GM19455 (cell line): ENCODE data around the gene PDE4D.

ENCODE experiments used
- ATAC-seq: cut with Tn5 transposase; IDR thresholded peaks from one replicate; pipeline ENCODE4 v1.9.1; 2021; ENCODE audit not compliant: unreplicated experiment

PDE4D gene

DNA sequence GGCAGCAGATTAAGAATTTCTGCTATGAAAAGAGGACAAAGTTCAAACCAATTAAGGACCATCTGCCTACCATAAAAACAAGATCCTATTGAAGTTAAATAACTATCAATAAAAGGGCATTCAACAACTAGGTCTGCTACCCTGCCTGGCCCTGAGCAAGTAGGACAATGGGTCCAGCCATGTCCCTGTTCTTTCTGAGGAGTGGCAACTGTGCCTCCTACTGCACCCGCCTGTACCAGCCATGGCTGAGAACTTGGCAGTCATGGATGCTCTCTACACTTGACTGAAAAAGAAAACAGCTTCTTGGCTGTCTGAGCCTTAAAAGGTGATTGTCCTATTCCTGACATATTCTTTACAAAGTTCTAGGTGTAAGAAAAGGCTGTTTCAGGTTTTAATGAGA, 652.4 kb downstream of the PDE4D start:
- ATAC-seq = no peak

DNA sequence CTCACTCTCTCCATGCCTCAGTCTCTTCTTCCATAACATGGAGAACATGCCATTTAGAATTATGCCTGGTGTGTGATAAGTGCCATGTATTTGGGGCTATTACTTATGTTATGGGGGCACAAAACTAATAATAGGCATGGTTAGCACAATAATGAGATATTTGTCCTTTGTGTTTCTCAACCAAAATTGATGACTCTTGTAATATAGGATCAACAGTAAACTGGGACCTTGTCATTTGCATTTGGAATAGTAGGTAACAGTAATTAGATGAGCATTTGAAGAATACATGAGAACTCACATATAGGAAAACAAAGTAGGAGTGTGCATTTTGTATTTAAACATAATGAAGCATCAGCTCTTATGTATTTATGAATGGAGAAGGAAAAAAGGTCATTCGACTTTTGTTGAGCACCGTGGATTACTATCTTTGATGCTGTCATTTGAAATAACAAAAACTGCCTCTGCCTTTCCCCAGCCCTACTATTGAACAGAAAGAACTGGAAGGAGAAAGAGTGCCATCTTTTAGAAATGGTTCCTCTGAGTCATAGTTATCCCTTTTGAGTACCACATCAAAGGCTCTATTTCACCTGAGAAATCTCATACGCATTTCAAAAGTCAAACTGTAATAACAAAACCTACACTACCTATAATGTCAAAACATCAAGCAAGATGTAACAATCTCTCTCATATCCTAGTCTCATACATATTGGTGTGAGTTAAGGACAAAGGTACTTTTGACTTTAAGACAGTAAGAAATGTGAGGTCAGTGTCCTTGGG, 655.2 kb downstream of the PDE4D start:
- ATAC-seq = peak; percentile 77

DNA sequence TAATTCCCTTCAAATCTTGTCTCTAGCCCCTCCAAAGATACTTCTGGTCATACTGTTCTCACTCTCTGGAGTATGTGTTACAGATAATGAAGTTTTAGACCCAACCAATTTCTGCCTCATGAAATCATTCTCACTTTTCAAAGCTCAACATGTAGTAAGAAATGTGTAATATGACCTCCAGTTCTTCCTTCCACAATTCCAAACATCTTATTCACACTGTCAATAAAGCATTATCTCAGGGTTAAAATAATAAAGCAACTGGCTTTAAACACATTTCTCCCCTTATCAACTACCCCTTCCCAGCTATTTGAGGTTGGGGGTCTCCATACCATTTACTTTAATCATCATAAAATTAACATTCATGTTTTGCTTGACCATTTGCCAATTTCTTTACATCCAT, 656.5 kb downstream of the PDE4D start:
- ATAC-seq = no peak

- ATAC-seq = no peak
These were observed 657.1 kb downstream of the PDE4D start for GRCh38 chr5:59236448-59236847.

- no peak for ATAC-seq
These were observed 659.3 kb downstream of the PDE4D start for GRCh38 chr5:59234236-59234635.

DNA sequence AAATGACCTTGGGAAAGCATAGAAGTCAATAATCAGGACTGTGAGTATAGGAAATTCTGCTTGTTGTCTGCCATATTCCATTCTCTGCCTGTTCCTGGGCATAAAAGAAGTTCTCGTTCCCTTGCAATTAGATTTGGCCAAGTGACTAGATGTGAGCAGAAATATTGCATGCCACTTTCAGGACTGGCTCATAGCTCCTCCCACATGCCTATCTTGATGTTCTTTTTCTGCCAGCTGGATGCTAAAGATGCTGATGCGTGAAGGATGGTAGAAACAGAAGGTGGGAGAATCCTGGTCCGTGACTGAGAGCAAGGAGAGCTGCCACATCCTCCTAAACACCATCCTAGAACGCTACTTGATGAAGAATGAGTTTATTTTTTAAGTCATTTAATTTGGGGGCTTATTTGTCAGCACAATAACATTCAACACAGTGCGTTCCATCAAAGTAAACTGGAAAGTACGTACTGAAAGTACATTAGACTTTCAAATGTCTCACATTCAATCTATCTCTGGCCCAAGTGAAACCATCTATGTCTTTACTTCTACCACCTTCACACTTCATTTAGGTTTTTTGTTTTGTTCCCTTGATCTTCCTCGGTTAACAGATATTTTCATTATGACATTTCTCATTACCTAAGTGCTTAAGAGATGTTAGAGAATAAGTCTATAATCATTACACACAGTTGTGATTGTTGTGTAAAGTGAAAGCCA, 662.1 kb downstream of the PDE4D start:
- ATAC-seq = no peak

DNA sequence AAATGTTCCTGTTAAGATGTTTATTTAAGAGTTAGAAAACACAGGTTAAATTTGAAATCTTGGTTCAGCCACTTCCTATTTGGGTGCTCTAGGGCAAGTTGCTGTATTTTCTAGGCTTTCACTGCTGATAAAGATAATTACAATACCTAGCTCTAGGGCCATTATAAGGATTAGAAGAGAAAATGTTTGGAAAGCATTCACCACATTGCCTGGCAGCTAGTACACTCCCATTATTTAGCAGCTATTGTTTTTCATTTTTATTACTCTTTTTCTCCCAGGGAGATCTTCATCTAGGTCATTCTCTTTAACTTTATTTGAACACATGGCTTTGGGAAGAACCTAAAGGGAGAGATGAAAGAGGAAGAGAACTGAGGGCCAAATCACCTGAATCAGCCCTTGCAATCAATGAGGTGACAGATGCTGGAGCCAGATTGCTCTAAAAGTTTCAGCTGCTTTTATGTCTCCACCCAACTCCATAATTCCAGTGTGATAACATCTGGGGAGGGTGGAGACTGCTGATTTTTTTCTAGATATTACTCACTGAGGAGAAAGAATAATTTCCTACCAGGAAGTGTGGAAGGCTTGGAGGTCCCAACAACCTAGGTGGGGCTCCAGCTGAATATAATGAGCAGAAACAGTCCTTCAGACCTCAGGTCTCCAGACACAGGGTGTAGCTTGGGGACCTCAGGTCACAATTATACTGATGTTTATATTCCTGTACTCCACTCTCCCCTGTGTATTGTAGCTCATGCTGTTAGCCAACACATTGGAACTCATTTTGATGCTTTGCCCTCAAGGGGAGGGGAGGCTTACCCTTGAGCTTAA, 670.6 kb downstream of the PDE4D start:
- no peak for ATAC-seq

GRCh38 chr5:59221769-59222168, 671.8 kb downstream of the PDE4D start:
- ATAC-seq = no peak

DNA sequence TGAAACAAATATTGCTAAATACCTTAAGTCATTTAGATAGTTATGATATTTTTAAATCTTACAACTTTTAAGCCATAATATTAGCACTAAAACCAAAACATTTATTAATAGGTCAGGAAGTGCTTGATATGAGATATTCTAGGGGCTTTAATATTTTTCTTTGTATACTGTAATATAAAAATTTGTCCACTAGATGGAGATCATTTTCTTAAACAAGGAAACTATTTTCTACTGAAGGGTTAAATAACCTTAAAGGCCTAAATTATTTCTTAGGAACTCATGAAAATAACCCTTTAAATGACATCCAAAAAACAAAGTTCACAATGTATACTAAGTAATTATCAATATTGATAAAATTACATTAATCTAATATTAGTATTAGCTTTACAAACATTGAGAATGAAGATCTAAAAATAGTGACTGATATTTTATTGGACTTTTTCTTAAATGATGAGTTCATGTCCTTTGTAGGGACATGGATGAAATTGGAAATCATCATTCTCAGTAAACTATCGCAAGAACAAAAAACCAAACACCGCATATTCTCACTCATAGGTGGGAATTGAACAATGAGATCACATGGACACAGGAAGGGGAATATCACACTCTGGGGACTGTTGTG, 675.0 kb downstream of the PDE4D start:
- ATAC-seq = no peak

GRCh38 chr5:59216841-59217240, 676.7 kb downstream of the PDE4D start:
- no peak for ATAC-seq

GRCh38 chr5:59212596-59212995, 680.9 kb downstream of the PDE4D start:
- no peak for ATAC-seq

- ATAC-seq = no peak
These were observed 683.7 kb downstream of the PDE4D start for GRCh38 chr5:59209758-59210359.

DNA sequence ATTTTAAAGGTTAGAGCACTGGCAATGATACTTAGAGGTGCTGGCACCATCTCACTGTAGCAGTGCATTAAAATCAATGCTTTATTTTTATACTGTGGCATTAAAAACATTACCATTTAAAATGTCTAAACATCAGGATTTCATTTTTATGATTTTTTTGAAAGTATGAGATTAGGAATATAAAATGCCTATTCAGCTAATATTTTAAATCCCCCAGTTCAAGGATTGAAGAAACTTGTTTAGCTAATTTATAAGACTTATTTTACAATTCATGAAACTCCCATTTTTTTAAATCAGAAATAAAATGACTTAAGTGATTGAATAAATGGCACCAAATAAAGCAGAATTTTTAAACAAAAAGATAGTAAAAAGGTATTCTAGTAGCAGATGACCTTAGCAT, 685.1 kb downstream of the PDE4D start:
- ATAC-seq = no peak

- no peak for ATAC-seq
These were observed 686.1 kb downstream of the PDE4D start for GRCh38 chr5:59207401-59207800.

DNA sequence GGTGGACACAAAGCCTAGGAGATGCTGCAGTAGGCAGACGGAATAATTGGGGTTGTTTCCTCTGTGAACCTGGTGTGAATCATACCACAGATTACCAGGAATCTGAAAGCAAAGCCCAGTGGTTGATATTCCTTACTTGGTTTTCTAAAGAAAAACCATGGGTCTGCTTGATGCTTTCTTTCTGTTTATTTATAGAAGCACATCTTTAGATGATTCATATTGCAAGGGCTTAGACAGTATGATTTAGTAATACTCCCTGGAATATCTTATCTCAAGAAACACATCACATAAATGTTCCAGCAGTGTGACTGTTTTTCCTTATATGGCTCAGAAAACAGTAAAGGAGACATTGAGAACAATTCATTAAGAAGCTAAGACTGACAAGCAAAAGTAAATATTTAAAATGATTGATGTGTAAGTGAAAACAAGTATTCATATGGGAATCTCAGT, 687.4 kb downstream of the PDE4D start:
- no peak for ATAC-seq

DNA sequence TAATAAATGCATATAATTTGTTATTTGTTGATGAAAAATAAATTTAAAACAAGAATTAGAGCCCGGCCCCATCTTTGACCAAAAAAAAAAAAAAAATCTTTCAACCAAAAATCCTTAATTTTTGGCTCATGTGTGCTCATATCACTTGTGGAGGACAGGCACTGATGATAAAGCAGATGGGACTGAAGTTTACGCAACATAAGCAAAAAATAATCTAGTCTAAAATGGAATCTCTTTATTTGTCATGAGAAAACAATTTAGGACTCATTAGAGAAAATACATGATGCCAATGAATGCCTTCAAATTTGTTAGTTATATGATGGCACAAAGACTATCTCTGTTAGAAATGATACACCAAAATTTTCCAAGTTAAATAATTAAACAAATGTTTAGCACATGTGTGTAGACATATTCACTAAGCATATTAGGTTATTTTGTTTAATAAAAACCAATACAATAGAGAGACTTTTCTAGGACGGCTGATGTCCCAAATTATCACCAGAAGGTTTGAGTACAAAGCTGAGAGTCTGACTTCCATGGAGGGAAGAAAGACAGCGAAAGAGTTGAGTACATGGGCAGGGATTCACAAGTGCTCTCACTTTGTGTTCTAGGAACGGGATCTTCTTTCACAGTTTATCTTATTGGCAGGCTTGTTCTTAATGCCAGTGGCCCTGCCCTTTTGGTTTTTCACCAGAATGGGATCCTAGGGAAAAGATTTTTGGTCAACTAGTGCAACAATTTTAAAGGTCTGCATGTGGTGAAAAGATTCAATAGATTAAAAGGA, 689.2 kb downstream of the PDE4D start:
- ATAC-seq = no peak

- ATAC-seq = no peak
These were observed 693.7 kb downstream of the PDE4D start for GRCh38 chr5:59199868-59200267.

DNA sequence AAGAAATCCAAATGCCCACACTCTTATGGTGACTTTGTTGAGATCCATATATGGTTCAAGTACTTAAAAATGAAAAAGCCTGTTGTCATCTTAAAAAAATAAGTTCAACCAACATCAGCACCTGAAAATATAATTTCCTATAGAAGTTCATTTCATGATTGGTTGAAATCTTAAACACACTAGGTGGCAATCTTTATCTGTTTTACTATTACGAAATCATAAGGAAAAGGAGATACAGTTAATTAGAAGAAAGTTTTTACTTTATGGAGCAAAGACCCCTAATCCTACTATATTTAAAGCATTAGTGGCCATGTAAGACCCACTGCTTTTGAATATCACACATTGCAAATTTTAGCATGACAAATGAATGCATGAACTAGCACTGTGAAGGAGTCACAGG, 694.7 kb downstream of the PDE4D start:
- ATAC-seq = no peak

DNA sequence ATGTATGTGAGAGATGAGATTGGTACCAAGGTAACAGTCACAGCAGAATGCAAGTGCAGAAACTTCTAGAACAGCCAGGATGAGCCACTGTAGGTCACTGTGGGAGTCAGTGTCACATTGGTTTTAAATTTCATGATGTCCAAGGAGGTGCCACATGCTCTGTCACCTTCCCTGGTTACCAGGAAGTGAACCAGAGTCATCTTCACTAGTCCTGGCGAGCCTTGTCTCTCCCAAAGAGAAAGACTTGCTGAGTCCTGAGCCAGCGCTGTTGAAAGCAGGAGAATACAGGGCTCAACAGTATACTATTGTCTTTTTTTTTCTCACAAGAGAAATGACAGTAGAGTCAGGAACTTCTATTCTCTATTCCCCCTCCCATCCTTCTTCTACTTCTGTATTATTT, 695.2 kb downstream of the PDE4D start:
- ATAC-seq = no peak

- ATAC-seq = no peak
These were observed 695.6 kb downstream of the PDE4D start for GRCh38 chr5:59197911-59198310.
